ENCODE measurements around the gene PCDHA8. TPM values are rescaled to one million over a fixed set of nuclear protein-coding genes. Genes with fewer than 3 reads are reported as not detected.
"Not testable (repeated sequence)": the region's sequence is repeated elsewhere in the genome, so short reads cannot be mapped to it uniquely, and the experiment has no call there.

PCDHA8 gene
- total RNA-seq, 6 experiments from 2014 or later, result 0.05 to 0.12 TPM; not detected in 4

- Mint-ChIP-seq H3K27me3 (ENCODE audit: insufficient read depth) (no peaks in the 10 kb centered on the region; the same call in 1 of the 2 replicates), H3K27ac (no peak within 1 kb of the TSS), H3K9me3 (peaks cover 28% of the 10 kb centered on the region), H3K36me3 (ENCODE audit: low read depth) (0 out of 2 replicates have a peak, but pooled peaks cover 6% of the 10 kb centered on the region), H3K4me1 (ENCODE audit: low read depth) (no peaks in the 10 kb centered on the region), H3K4me3 (peak within 1 kb of the TSS; percentile 70)
- peak; percentile 63 for TF ChIP-seq CTCF (IDR thresholded peaks at IDR 0.05)
- DNase-seq, result no peak
Measured at GRCh38 chr5:140800816-140801493, 40.0 kb upstream of the PCDHA8 start, which contains the start of gene PCDHA3. TSS of gene PCDHA3 (plus strand) at chr5:140801057.

GRCh38 chr5:140801494-140801841 lies 39.5 kb upstream of the PCDHA8 start:
- Mint-ChIP-seq H3K36me3 (ENCODE audit: low read depth) (0 out of 2 replicates have a peak, but pooled peaks cover 6% of the 10 kb centered on the region), H3K4me1 (ENCODE audit: low read depth) (no peaks in the 10 kb centered on the region), H3K9me3 (peaks cover 26% of the 10 kb centered on the region), H3K27ac (no peak overlapping the region), H3K4me3 (peak overlapping the region; percentile 70), H3K27me3 (ENCODE audit: insufficient read depth) (no peaks in the 10 kb centered on the region; the same call in 1 of the 2 replicates)
- DNase-seq, result no peak
- 0 out of 2 replicates have a peak, but pooled peaks have one; percentile 13 for TF ChIP-seq CTCF (IDR thresholded peaks at IDR 0.05)

- H3K36me3 Mint-ChIP-seq (ENCODE audit: low read depth); H3K27ac Mint-ChIP-seq; H3K4me1 Mint-ChIP-seq (ENCODE audit: low read depth): not testable (repeated sequence)
Measured at GRCh38 chr5:140802381-140802780, 38.6 kb upstream of the PCDHA8 start.

GRCh38 chr5:140802781-140803271 lies 38.2 kb upstream of the PCDHA8 start:
- peaks cover 32% of the 10 kb centered on the region for H3K9me3 Mint-ChIP-seq
- H3K36me3 Mint-ChIP-seq (ENCODE audit: low read depth), result 0 out of 2 replicates have a peak, but pooled peaks cover 6% of the 10 kb centered on the region
- no peaks in the 10 kb centered on the region for H3K4me1 Mint-ChIP-seq (ENCODE audit: low read depth)
- H3K4me3 Mint-ChIP-seq, result no peak overlapping the region
- H3K27me3 Mint-ChIP-seq (ENCODE audit: insufficient read depth), result no peaks in the 10 kb centered on the region; the same call in 1 of the 2 replicates
- H3K27ac Mint-ChIP-seq, result no peak overlapping the region
- TF ChIP-seq CTCF (IDR thresholded peaks at IDR 0.05), result no peak
- DNase-seq, result no peak

More at GRCh38 chr5:140802381-140802780, 38.6 kb upstream of the PCDHA8 start:
- not testable (repeated sequence) for DNase-seq; H3K27me3 Mint-ChIP-seq (ENCODE audit: insufficient read depth); H3K4me3 Mint-ChIP-seq
- H3K9me3 Mint-ChIP-seq, result peaks cover 29% of the 10 kb centered on the region

GRCh38 chr5:140806834-140807775 lies 33.9 kb upstream of the PCDHA8 start, which contains the start of gene PCDHA4:
TSS of gene PCDHA4 (plus strand) at chr5:140807068.
- 0 out of 2 replicates have a peak, but pooled peaks cover 1% of the 10 kb centered on the region for H3K36me3 Mint-ChIP-seq (ENCODE audit: low read depth)
- H3K27ac Mint-ChIP-seq, result no peak within 1 kb of the TSS
- no peak within 1 kb of the TSS for H3K4me3 Mint-ChIP-seq
- peaks cover 46% of the 10 kb centered on the region for H3K9me3 Mint-ChIP-seq
- no peak for DNase-seq
- TF ChIP-seq CTCF (IDR thresholded peaks at IDR 0.05), result peak; percentile 45; the same call in 1 of the 2 replicates
- no peaks in the 10 kb centered on the region; the same call in 1 of the 2 replicates for H3K27me3 Mint-ChIP-seq (ENCODE audit: insufficient read depth)
- no peaks in the 10 kb centered on the region for H3K4me1 Mint-ChIP-seq (ENCODE audit: low read depth)

GRCh38 chr5:140808241-140808888 lies 32.6 kb upstream of the PCDHA8 start:
- not testable (repeated sequence) for H3K4me3 Mint-ChIP-seq; H3K4me1 Mint-ChIP-seq (ENCODE audit: low read depth); H3K27me3 Mint-ChIP-seq (ENCODE audit: insufficient read depth); H3K36me3 Mint-ChIP-seq (ENCODE audit: low read depth); H3K27ac Mint-ChIP-seq; DNase-seq
- H3K9me3 Mint-ChIP-seq, result peaks cover 40% of the 10 kb centered on the region

All from HFFc6 (cell line).